Lung (tissue), 12 donors: ENCODE data around the gene ZMYM5. TPM values are rescaled to one million over a fixed set of nuclear protein-coding genes. Genes with fewer than 3 reads are reported as not detected.
A peak's percentile ranks its signal among the peaks of the same experiment; 100 is the strongest.
"Not testable (repeated sequence)": the region's sequence is repeated elsewhere in the genome, so short reads cannot be mapped to it uniquely, and the experiment has no call there.

Experiments
- ATAC-seq: fragments of 200-7000 bp; cut with Tn5 transposase; one replicate; pipeline ENCODE4 v1.9.1; 2020; ENCODE audit warnings: moderate number of reproducible peaks; ENCODE audit not compliant: insufficient read depth, low FRiP score
- DNase-seq, 3 donors: peaks; one replicate each; pipeline ENCODE4 v3.0.0-alpha.2; 2013 to 2017
- H3K27ac ChIP-seq, 2 donors: one replicate each; pipeline ENCODE4 v1.5.1; 2013; ENCODE audit warnings: mild to moderate bottlenecking in 2 of 2, moderate library complexity in 2 of 2, control low read depth in 1 of 2, inconsistent platforms in 1 of 2, low read depth in 1 of 2, low read length in 1 of 2
- H3K27me3 ChIP-seq, 3 donors: one replicate each; pipeline ENCODE4 v1.5.1; 2013; ENCODE audit warnings: low read length in 2 of 3; ENCODE audit not compliant: control insufficient read depth in 3 of 3, insufficient read depth in 3 of 3
- H3K36me3 ChIP-seq, 4 donors: one replicate each; pipeline ENCODE4 v1.5.1; 2013; ENCODE audit warnings: low read length in 4 of 4, mild to moderate bottlenecking in 1 of 4, moderate library complexity in 1 of 4; ENCODE audit not compliant: control insufficient read depth in 4 of 4, insufficient read depth in 4 of 4
- H3K4me1 ChIP-seq, 5 donors: one replicate each; pipeline ENCODE4 v1.5.1; 2013; ENCODE audit warnings: low read length in 5 of 5, mild to moderate bottlenecking in 2 of 5, moderate library complexity in 1 of 5; ENCODE audit not compliant: control insufficient read depth in 5 of 5, insufficient read depth in 5 of 5
- H3K4me3 ChIP-seq: one replicate; pipeline ENCODE4 v1.5.1; 2013; ENCODE audit warnings: mild to moderate bottlenecking, control low read depth, moderate library complexity
- H3K9ac ChIP-seq, 2 donors: one replicate each; pipeline ENCODE4 v1.5.1; 2013; ENCODE audit warnings: low read length in 2 of 2, control low read depth in 1 of 2; ENCODE audit not compliant: insufficient read depth in 1 of 2
- H3K9me3 ChIP-seq, 4 donors: one replicate each; pipeline ENCODE4 v1.5.1; 2013; ENCODE audit warnings: low read length in 3 of 4, mild to moderate bottlenecking in 1 of 4, moderate library complexity in 1 of 4; ENCODE audit not compliant: control insufficient read depth in 4 of 4, insufficient read depth in 3 of 4
- CTCF ChIP-seq: IDR thresholded peaks from 2 replicates; pipeline ENCODE4 v1.5.1; 2012; ENCODE audit warnings: mild to moderate bottlenecking; ENCODE audit errors: control extremely low read depth, extremely low read depth
- WGBS, 2 donors: extraction: QIAGEN DNeasy Blood & Tissue Kit; methylation state at CpG; one replicate each; pipeline ENCODE4 v1.1.7; 2013; 5-methylcytosine and 5-hydroxymethylcytosine counted together
- polyA plus RNA-seq, 2 donors: library from polyadenylated mRNA; stranded (reverse); fragments of 200-250 nt; gene quantifications; one replicate each; pipeline ENCODE4 v1.2.1, GENCODE V29; 2013
- total RNA-seq, 2 donors: library from RNA; depleted of rRNA in 1 of 2; stranded (reverse); fragments of >200 nt in 1 of 2; gene quantifications; one replicate each; pipeline ENCODE4 v1.2.1, GENCODE V29; 2014 to 2021
- donor health status: control.
- donor health status: control.
- donor health status: Bipolar disorder and iron deficiency.
- donor health status: healthy.
- donor health status: DM: yes; HTN: yes; CAD: no.

ZMYM5 gene
- total and polyA plus RNA-seq, 4 donors: 5.6 to 32.8 (median 8.6) TPM

GRCh38 chr13:19861762-19862161 is 1.7 kb downstream of the ZMYM5 start:
- no peak overlapping the region for H3K27ac ChIP-seq
- DNase-seq: peak in 1 of 3 donors; percentile 12
- 11 to 14% methylated on average over 4 of the region's 4 CpGs for WGBS, 2 donors

GRCh38 chr13:19860884-19861655 is 2.4 kb downstream of the ZMYM5 start:
- no peak overlapping the region for H3K4me3 ChIP-seq
- TF ChIP-seq CTCF: no peak
- H3K4me1 ChIP-seq: peaks cover 0 to 20% (median 9%) of the 10 kb centered on the region in 5 donors
- DNase-seq (no peak), ATAC-seq (no peak)
- no peaks in the 10 kb centered on the region for H3K27me3 ChIP-seq
- 63 to 88% methylated on average over 4 of the region's 4 CpGs for WGBS, 2 donors
- no peaks in the 10 kb centered on the region for H3K9me3 ChIP-seq
- peak overlapping the region in 1 of 2 donors; percentile 94 for H3K9ac ChIP-seq
- peak overlapping the region in 1 of 2 donors; percentile 2 for H3K27ac ChIP-seq
- H3K36me3 ChIP-seq: peaks cover 0 to 4% (median 2%) of the 10 kb centered on the region in 4 donors

More at GRCh38 chr13:19861762-19862161, 1.7 kb downstream of the ZMYM5 start:
- peak overlapping the region in 1 of 2 donors; percentile 94 for H3K9ac ChIP-seq
- H3K27me3 ChIP-seq: no peaks in the 10 kb centered on the region
- TF ChIP-seq CTCF: no peak
- H3K4me3 ChIP-seq: no peak overlapping the region
- H3K9me3 ChIP-seq: no peaks in the 10 kb centered on the region
- peaks cover 0 to 20% (median 9%) of the 10 kb centered on the region in 5 donors for H3K4me1 ChIP-seq
- peaks cover 0 to 4% (median 2%) of the 10 kb centered on the region in 4 donors for H3K36me3 ChIP-seq
- no peak for ATAC-seq

GRCh38 chr13:19857637-19858036 is 5.8 kb downstream of the ZMYM5 start:
- H3K4me3 ChIP-seq, ATAC-seq, H3K9ac ChIP-seq, H3K27me3 ChIP-seq, H3K27ac ChIP-seq, DNase-seq, H3K36me3 ChIP-seq, H3K9me3 ChIP-seq: not testable (repeated sequence)
- 98 to 100% methylated on average over 2 of the region's 2 CpGs for WGBS, 2 donors
- peaks cover 0 to 13% (median 8%) of the 10 kb centered on the region in 5 donors for H3K4me1 ChIP-seq

- WGBS, 2 donors: 83 to 100% methylated on average over 1 of the region's 1 CpG
- H3K9ac ChIP-seq: no peak overlapping the region
- no peaks in the 10 kb centered on the region for H3K9me3 ChIP-seq
- H3K27ac ChIP-seq: no peak overlapping the region
- H3K4me3 ChIP-seq: no peak overlapping the region
- DNase-seq (no peak), ATAC-seq (no peak)
- H3K4me1 ChIP-seq: peaks cover 0 to 3% (median 0%) of the 10 kb centered on the region in 5 donors
- no peaks in the 10 kb centered on the region for H3K27me3 ChIP-seq
- peaks cover 11 to 17% (median 13%) of the 10 kb centered on the region in 4 donors for H3K36me3 ChIP-seq
- TF ChIP-seq CTCF: no peak
Observed at GRCh38 chr13:19852766-19853165, 10.7 kb downstream of the ZMYM5 start.
